Measurements from ENCODE around the gene ERV3-1. TPM values are rescaled to one million over a fixed set of nuclear protein-coding genes. Genes with fewer than 3 reads are reported as not detected.

The ERV3-1 gene
- total RNA-seq, 1 experiment from 2014 or later, result 16.5 TPM

- H3K4me2 ChIP-seq (ENCODE audit: insufficient read depth, insufficient read length, low read length), result peak overlapping the region; percentile 61
- peak; percentile 69 for DNase-seq
- peak overlapping the region; percentile 57 to 60; a peak in 4 of 5 replicates for H3K4me3 Mint-ChIP-seq
Measured at GRCh38 chr7:64946772-64947171, 59.7 kb downstream of the ERV3-1 start.

More at GRCh38 chr7:64946772-64947171, 59.7 kb downstream of the ERV3-1 start:
- Histone ChIP-seq H4K91ac (ENCODE audit: insufficient read length, low read depth, low read length) (no peak overlapping the region), H3K14ac (ENCODE audit: insufficient read depth, low read length) (no peak overlapping the region), H3K9me3 (ENCODE audit: control insufficient read depth, low read depth, low read length) (no peaks in the 10 kb centered on the region), H4K20me1 (ENCODE audit: control insufficient read depth, insufficient read depth, insufficient read length) (no peaks in the 10 kb centered on the region), H3T11ph (ENCODE audit: low read length) (no peak overlapping the region), H3K56ac (ENCODE audit: insufficient read length, low read depth, low read length) (no peak overlapping the region), H3K4me1 (ENCODE audit: insufficient read depth, low read length) (no peaks in the 10 kb centered on the region; the same call in 1 of the 2 replicates), H2BK120ac (ENCODE audit: low read depth, low read length, poor library complexity, severe bottlenecking) (no peak overlapping the region), H3K4ac (ENCODE audit: low read depth, low read length) (no peak overlapping the region), H3K23me2 (ENCODE audit: insufficient read length, low read depth, low read length, poor library complexity, severe bottlenecking) (peaks cover 10% of the 10 kb centered on the region), H3K79me2 (ENCODE audit: insufficient read depth, low read length) (no peaks in the 10 kb centered on the region), H2AFZ (ENCODE audit: low read length) (no peak overlapping the region), H3K79me1 (ENCODE audit: insufficient read depth, low read depth, low read length, poor library complexity, severe bottlenecking) (no peaks in the 10 kb centered on the region), H4K8ac (replicated peaks; ENCODE audit: insufficient read length, low read depth, low read length) (no peak overlapping the region), H3K27ac (ENCODE audit: insufficient read length, low read depth, low read length) (no peak overlapping the region), H2BK12ac (ENCODE audit: insufficient read length, low read depth, low read length) (no peak overlapping the region), H2BK15ac (ENCODE audit: low read depth, low read length) (no peak overlapping the region), H2AK5ac (ENCODE audit: insufficient read length, low read length) (no peak overlapping the region), H3K18ac (ENCODE audit: insufficient read length, low read depth, low read length) (no peak overlapping the region), H3K23ac (ENCODE audit: insufficient read length, low read depth, low read length) (no peak overlapping the region), H3K27me3 (ENCODE audit: insufficient read depth, low read length) (no peaks in the 10 kb centered on the region; the same call in 1 of the 2 replicates), H2BK5ac (ENCODE audit: insufficient read length, low read length) (no peak overlapping the region), H2BK20ac (ENCODE audit: low read depth, low read length, poor library complexity, severe bottlenecking) (no peak overlapping the region), H3K9ac (ENCODE audit: extremely low read depth, insufficient read length, low read length) (no peak overlapping the region), H4K5ac (ENCODE audit: insufficient read length, low read depth, low read length) (no peak overlapping the region)
- Mint-ChIP-seq H3K27ac (no peak overlapping the region), H3K9me3 (no peaks in the 10 kb centered on the region), H3K4me1 (peaks cover 0 to 6% of the 10 kb centered on the region in 2 experiments; a peak in 2 of 4 replicates), H3K27me3 (ENCODE audit: low read depth) (peaks cover 40% of the 10 kb centered on the region), H3K36me3 (ENCODE audit: insufficient read depth in 1 of 3, low read depth in 3 of 3) (peaks cover 0 to 2% (median 0%) of the 10 kb centered on the region in 3 experiments; a peak in 1 of 7 replicates)
- no peak; the same call in 2 of the 3 replicates for TF ChIP-seq CTCF (conservative IDR thresholded peaks at IDR 0.05)
- no CpG with 5 or more reads among the region's 5 CpGs for WGBS (ENCODE audit: extremely low coverage, insufficient read length, low lambda C conversion rate)

Measured in H9 (cell line).